ENCODE data around the gene PARP6. TPM values are rescaled to one million over a fixed set of nuclear protein-coding genes. Genes with fewer than 3 reads are reported as not detected.

PARP6 gene
- polyA plus RNA-seq, 1 donor (not counting 4 experiments of a cell fraction or from before 2014, with no cell fraction given) = 51.0 TPM

DNA sequence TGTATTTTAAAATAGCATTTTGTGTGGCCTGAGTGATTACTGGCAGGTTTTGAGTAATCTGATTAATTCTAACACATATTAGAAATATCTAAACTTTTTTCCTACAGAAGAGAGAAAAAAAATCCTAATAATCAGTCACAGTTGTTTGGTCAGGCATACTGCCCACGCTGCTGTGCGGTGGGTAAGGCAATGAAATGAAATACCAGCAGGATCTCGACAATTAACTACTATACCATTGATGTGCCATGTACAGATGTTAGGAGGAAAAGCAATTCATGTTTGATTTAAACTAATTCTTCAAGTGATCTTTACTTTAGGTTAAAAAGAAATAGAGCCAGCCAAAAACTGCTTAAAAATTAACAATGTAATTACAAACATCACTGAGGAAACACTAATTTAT is 79.9 kb downstream of the PARP6 start:
- Histone ChIP-seq H3K36me3 (ENCODE audit: control insufficient read depth in 2 of 2, extremely low read depth in 1 of 2, insufficient read depth in 2 of 2, low read length in 2 of 2) (no peaks in the 10 kb centered on the region), H3K4me2 (ENCODE audit: control insufficient read depth, extremely low read depth, insufficient read depth, low read depth, low read length) (no peak overlapping the region), H3K9ac (ENCODE audit: control insufficient read depth, extremely low read depth, insufficient read depth, low read length) (no peak overlapping the region), H2AFZ (ENCODE audit: control insufficient read depth, low read length) (no peak overlapping the region), H3K79me2 (ENCODE audit: control insufficient read depth, insufficient read depth, low read length) (no peaks in the 10 kb centered on the region), H3K9me3 (ENCODE audit: control insufficient read depth, low read depth, low read length) (no peaks in the 10 kb centered on the region), H3K9me1 (ENCODE audit: control insufficient read depth, extremely low read depth, insufficient read depth, low read length) (no peaks in the 10 kb centered on the region), H3K27ac (ENCODE audit: control insufficient read depth, insufficient read depth, low read length) (no peak overlapping the region), H3K4me3 (ENCODE audit: control insufficient read depth in 2 of 3, extremely low read depth in 1 of 3, insufficient read depth in 2 of 3, low read depth in 1 of 3, low read length in 3 of 3) (no peak overlapping the region), H3K4me1 (ENCODE audit: control insufficient read depth, extremely low read depth, insufficient read depth, low read length) (peaks cover 31% of the 10 kb centered on the region), H3K27me3 (ENCODE audit: control insufficient read depth, extremely low read depth, insufficient read depth, low read length) (no peaks in the 10 kb centered on the region), H4K20me1 (ENCODE audit: control insufficient read depth, extremely low read depth, insufficient read depth, low read length) (no peaks in the 10 kb centered on the region)
- dilution Hi-C loops (cut with MboI; ENCODE audit: extremely low pct_ligation_motif_present, low sequenced_read_pairs) = no loop called here
- TF ChIP-seq, protein P1, sequence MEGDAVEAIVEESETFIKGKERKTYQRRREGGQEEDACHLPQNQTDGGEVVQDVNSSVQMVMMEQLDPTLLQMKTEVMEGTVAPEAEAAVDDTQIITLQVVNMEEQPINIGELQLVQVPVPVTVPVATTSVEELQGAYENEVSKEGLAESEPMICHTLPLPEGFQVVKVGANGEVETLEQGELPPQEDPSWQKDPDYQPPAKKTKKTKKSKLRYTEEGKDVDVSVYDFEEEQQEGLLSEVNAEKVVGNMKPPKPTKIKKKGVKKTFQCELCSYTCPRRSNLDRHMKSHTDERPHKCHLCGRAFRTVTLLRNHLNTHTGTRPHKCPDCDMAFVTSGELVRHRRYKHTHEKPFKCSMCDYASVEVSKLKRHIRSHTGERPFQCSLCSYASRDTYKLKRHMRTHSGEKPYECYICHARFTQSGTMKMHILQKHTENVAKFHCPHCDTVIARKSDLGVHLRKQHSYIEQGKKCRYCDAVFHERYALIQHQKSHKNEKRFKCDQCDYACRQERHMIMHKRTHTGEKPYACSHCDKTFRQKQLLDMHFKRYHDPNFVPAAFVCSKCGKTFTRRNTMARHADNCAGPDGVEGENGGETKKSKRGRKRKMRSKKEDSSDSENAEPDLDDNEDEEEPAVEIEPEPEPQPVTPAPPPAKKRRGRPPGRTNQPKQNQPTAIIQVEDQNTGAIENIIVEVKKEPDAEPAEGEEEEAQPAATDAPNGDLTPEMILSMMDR (optimal IDR thresholded peaks at IDR 0.05 in 1 of 3, IDR thresholded peaks at IDR 0.05 in 1 of 3, conservative IDR thresholded peaks at IDR 0.05 in 1 of 3; ENCODE audit: extremely low read depth in 1 of 3, insufficient read depth in 2 of 3, low read length in 3 of 3) = no peak
- TF ChIP-seq EZH2 (IDR thresholded peaks at IDR 0.05; ENCODE audit: low read length) = no peak
- no peak for DNase-seq (ENCODE audit: low read depth, low spot score)
- peak; percentile 5 for FAIRE-seq

Other genes with a start within 250 kb of the PARP6 start
- 6.8 to 10.6 TPM (median 8.4 TPM) in 3 replicates for gene MYO9A, start 154.4 kb downstream of the PARP6 start, polyA plus RNA-seq
- 3.1 to 6.0 TPM (median 5.8 TPM) in 3 replicates for gene SENP8, start 154.2 kb downstream of the PARP6 start, polyA plus RNA-seq
- 2.5 to 7.8 TPM (median 5.7 TPM) in 3 replicates for gene GRAMD2A, start 74.8 kb downstream of the PARP6 start, polyA plus RNA-seq
- gene PKM, start 41.4 kb downstream of the PARP6 start, polyA plus RNA-seq = 3,138 to 3,414 TPM (median 3,352 TPM) in 3 replicates
- gene CELF6, start 47.6 kb upstream of the PARP6 start, polyA plus RNA-seq = 0.04 to 0.12 TPM in 2 of 3 replicates, not detected in the other
- gene HEXA, start 103.5 kb upstream of the PARP6 start, polyA plus RNA-seq = 50.7 to 53.5 TPM (median 52.1 TPM) in 3 replicates
- not detected in 3 replicates for gene TMEM202, start 125.8 kb upstream of the PARP6 start, polyA plus RNA-seq
- gene ARIH1, start 201.8 kb upstream of the PARP6 start, polyA plus RNA-seq = 46.9 to 70.6 TPM (median 50.6 TPM) in 3 replicates

Data from keratinocyte (primary cell).